Osteocyte (in vitro differentiated cells): ENCODE measurements around the gene PDIK1L. TPM values are rescaled to one million over a fixed set of nuclear protein-coding genes. Genes with fewer than 3 reads are reported as not detected.

Experiments used
- DNase-seq: peaks from one replicate; pipeline ENCODE4 v3.0.0; 2021; ENCODE audit warnings: mixed read lengths; ENCODE audit not compliant: unreplicated experiment; ENCODE audit errors: extremely low spot score
- H3K27ac Mint-ChIP-seq: one replicate; pipeline ENCODE4 v1.8.0; 2021; ENCODE audit warnings: mild to moderate bottlenecking, mixed read lengths; ENCODE audit not compliant: unreplicated experiment
- H3K27me3 Mint-ChIP-seq: one replicate; pipeline ENCODE4 v1.8.0; 2021; ENCODE audit warnings: mixed read lengths; ENCODE audit not compliant: unreplicated experiment
- H3K36me3 Mint-ChIP-seq: one replicate; pipeline ENCODE4 v1.8.0; 2021; ENCODE audit warnings: mixed read lengths; ENCODE audit not compliant: unreplicated experiment
- H3K4me1 Mint-ChIP-seq: one replicate; pipeline ENCODE4 v1.8.0; 2021; ENCODE audit warnings: mixed read lengths; ENCODE audit not compliant: unreplicated experiment
- H3K4me3 Mint-ChIP-seq: one replicate; pipeline ENCODE4 v1.8.0; 2021; ENCODE audit warnings: mild to moderate bottlenecking, moderate library complexity, mixed read lengths; ENCODE audit not compliant: unreplicated experiment
- H3K9me3 Mint-ChIP-seq: one replicate; pipeline ENCODE4 v1.8.0; 2021; ENCODE audit warnings: mixed read lengths; ENCODE audit not compliant: unreplicated experiment
- CTCF ChIP-seq: fragments of 200-600 bp; sonication (generic); IDR thresholded peaks from 2 replicates; pipeline ENCODE4 v1.5.0; 2021; ENCODE audit warnings: antibody characterized with exemption, mild to moderate bottlenecking, moderate library complexity
- total RNA-seq: library from RNA; stranded (reverse); gene quantifications from 2 replicates; pipeline ENCODE4 v1.2.1, GENCODE V29; 2021

The PDIK1L gene
- total RNA-seq, 1 donor from 2014 or later: 7.8 TPM

GRCh38 chr1:26126321-26127084 lies 14.9 kb downstream of the PDIK1L start:
- H3K4me3 Mint-ChIP-seq: no peak overlapping the region
- peak; percentile 32 for DNase-seq
- peaks cover 13% of the 10 kb centered on the region for H3K36me3 Mint-ChIP-seq
- H3K9me3 Mint-ChIP-seq: no peaks in the 10 kb centered on the region
- no peak for TF ChIP-seq CTCF
- peaks cover 10% of the 10 kb centered on the region for H3K27me3 Mint-ChIP-seq
- H3K27ac Mint-ChIP-seq: no peak overlapping the region
- H3K4me1 Mint-ChIP-seq: no peaks in the 10 kb centered on the region

DNA sequence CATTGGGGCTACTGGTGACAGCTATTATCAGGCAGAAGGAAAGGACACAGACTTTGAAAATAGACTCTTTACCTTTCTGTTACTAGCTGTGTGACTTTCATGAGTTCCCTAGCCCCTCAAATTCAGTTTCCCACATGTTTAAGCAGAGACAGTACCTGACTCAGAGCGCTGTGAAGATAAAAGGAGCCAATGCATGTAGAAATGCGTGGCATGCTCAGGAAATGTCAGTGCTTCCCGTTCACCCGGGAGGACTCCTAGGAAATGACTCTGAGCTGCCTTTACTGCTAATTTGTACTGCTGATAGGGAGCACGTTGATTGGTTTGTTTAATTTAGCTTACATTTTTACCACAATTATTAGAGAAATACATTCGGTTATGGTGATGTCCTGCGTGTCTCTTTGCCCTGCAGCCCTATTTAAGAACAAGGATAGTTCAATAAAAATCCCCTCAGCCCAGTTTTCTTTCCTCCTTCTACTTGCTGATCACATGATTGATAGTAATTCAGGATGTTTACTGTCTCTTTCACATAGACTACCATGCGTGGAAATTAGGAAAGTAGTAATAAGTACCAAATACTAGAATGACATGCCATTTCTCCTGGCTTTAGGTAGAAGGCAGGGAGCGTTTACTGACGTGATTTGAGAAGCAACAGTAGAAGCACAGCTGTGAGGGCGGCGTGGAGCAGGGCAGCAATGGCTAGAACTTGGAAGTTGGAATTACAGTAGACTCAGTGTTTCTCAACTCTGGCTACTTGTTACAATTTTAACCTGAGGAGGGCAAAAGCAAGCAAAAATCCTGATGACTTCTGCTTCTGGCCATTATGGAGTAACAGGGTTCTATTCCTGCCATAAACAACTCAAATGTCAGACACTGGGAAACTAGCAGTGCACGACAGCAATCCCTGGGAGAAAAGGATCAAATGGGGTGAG lies 15.9 kb downstream of the PDIK1L start:
- peak; percentile 44 for DNase-seq
- no peaks in the 10 kb centered on the region for H3K9me3 Mint-ChIP-seq
- H3K4me1 Mint-ChIP-seq: no peaks in the 10 kb centered on the region
- peaks cover 8% of the 10 kb centered on the region for H3K36me3 Mint-ChIP-seq
- H3K27me3 Mint-ChIP-seq: peaks cover 13% of the 10 kb centered on the region
- H3K27ac Mint-ChIP-seq: no peak overlapping the region
- no peak overlapping the region for H3K4me3 Mint-ChIP-seq
- no peak for TF ChIP-seq CTCF

GRCh38 chr1:26129778-26130177 lies 18.2 kb downstream of the PDIK1L start:
- no peaks in the 10 kb centered on the region for H3K4me1 Mint-ChIP-seq
- no peak overlapping the region for H3K4me3 Mint-ChIP-seq
- peaks cover 13% of the 10 kb centered on the region for H3K27me3 Mint-ChIP-seq
- TF ChIP-seq CTCF: no peak
- peaks cover 5% of the 10 kb centered on the region for H3K36me3 Mint-ChIP-seq
- no peak overlapping the region for H3K27ac Mint-ChIP-seq
- peak; percentile 6 for DNase-seq
- no peaks in the 10 kb centered on the region for H3K9me3 Mint-ChIP-seq

GRCh38 chr1:26130695-26131094 lies 19.1 kb downstream of the PDIK1L start:
- Mint-ChIP-seq H3K4me3 (no peak overlapping the region), H3K27me3 (peaks cover 13% of the 10 kb centered on the region), H3K4me1 (no peaks in the 10 kb centered on the region), H3K36me3 (peaks cover 2% of the 10 kb centered on the region), H3K9me3 (peaks cover 8% of the 10 kb centered on the region), H3K27ac (no peak overlapping the region)
- TF ChIP-seq CTCF: no peak
- peak; percentile 38 for DNase-seq
